DMS 273 (cell line): ENCODE measurements around the gene GATAD2A.

ENCODE experiments used
- DNase-seq: peaks from one replicate; lab custom pipeline; 2025; ENCODE audit not compliant: unreplicated experiment; lab: John Stamatoyannopoulos, UW

The GATAD2A gene

GRCh38 chr19:19420570-19421298, 15.3 kb downstream of the GATAD2A start:
- no peak for DNase-seq

GRCh38 chr19:19421299-19421696, 15.8 kb downstream of the GATAD2A start:
- no peak for DNase-seq

GRCh38 chr19:19422156-19422555, 16.7 kb downstream of the GATAD2A start:
- no peak for DNase-seq

- no peak for DNase-seq
These were observed 17.8 kb downstream of the GATAD2A start for GRCh38 chr19:19423322-19423721.

GRCh38 chr19:19425170-19425875, 19.8 kb downstream of the GATAD2A start:
- DNase-seq, result no peak

- no peak for DNase-seq
These were observed 20.7 kb downstream of the GATAD2A start for GRCh38 chr19:19426216-19426615.

GRCh38 chr19:19426799-19427198, 21.3 kb downstream of the GATAD2A start:
- no peak for DNase-seq

GRCh38 chr19:19427302-19427701, 21.8 kb downstream of the GATAD2A start:
- no peak for DNase-seq

GRCh38 chr19:19427944-19428343, 22.5 kb downstream of the GATAD2A start:
- no peak for DNase-seq

GRCh38 chr19:19428746-19429145, 23.3 kb downstream of the GATAD2A start:
- no peak for DNase-seq

- no peak for DNase-seq
These were observed 23.9 kb downstream of the GATAD2A start for GRCh38 chr19:19429361-19429760.

- no peak for DNase-seq
These were observed 27.3 kb downstream of the GATAD2A start for GRCh38 chr19:19432732-19433131.

- DNase-seq, result no peak
These were observed 28.3 kb downstream of the GATAD2A start for GRCh38 chr19:19433666-19434213.

- DNase-seq, result no peak
These were observed 29.1 kb downstream of the GATAD2A start for GRCh38 chr19:19434483-19435045.

GRCh38 chr19:19436137-19436691, 30.7 kb downstream of the GATAD2A start:
- DNase-seq, result no peak

GRCh38 chr19:19438366-19439175, 33.1 kb downstream of the GATAD2A start:
- DNase-seq, result no peak

GRCh38 chr19:19439176-19439482, 33.7 kb downstream of the GATAD2A start:
- DNase-seq, result no peak

GRCh38 chr19:19443283-19443682, 37.8 kb downstream of the GATAD2A start:
- DNase-seq, result no peak

GRCh38 chr19:19443902-19444680, 38.6 kb downstream of the GATAD2A start:
- DNase-seq, result no peak

- DNase-seq, result no peak
These were observed 39.2 kb downstream of the GATAD2A start for GRCh38 chr19:19444681-19445155.
